OCI-LY1 (cell line): Measurements from ENCODE around the gene TEKT2.

Experiments used
- EZH2 ChIP-seq: fragments of 200-600 bp; sonication (generic), shearing (Covaris generic); IDR thresholded peaks from 2 replicates; pipeline ENCODE4 v1.8.0; 2017; ENCODE audit warnings: borderline replicate concordance, mixed run types, mild to moderate bottlenecking, antibody characterized with exemption, low read length, moderate library complexity, mixed read lengths
- TF ChIP-seq, protein P1 (sequence below): fragments of 200-600 bp; sonication (generic), shearing (Covaris generic); IDR thresholded peaks from 2 replicates; pipeline ENCODE4 v1.5.1; 2017; ENCODE audit warnings: mild to moderate bottlenecking, antibody characterized with exemption, low read length, moderate library complexity, mixed read lengths

DNA sequence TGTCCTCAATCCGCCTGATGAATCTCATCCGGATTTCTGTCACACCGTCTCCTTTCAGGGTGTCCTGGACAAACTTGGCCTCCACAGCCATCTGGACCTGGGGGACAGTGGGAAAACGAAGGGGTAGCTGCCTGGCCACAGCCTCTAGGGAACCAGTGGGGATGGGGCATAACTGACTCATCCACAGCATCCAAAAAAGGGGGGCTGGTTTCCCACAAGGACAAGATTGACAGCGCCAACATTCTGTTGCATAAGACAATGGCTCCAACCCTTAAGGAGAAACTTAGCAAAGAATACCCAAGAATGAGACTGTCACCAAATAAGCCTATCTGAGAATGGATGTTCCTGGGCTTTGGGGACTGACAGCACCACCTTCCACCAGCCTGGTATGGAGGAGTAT lies 53.3 kb downstream of the TEKT2 start:
- TF ChIP-seq, protein P1, sequence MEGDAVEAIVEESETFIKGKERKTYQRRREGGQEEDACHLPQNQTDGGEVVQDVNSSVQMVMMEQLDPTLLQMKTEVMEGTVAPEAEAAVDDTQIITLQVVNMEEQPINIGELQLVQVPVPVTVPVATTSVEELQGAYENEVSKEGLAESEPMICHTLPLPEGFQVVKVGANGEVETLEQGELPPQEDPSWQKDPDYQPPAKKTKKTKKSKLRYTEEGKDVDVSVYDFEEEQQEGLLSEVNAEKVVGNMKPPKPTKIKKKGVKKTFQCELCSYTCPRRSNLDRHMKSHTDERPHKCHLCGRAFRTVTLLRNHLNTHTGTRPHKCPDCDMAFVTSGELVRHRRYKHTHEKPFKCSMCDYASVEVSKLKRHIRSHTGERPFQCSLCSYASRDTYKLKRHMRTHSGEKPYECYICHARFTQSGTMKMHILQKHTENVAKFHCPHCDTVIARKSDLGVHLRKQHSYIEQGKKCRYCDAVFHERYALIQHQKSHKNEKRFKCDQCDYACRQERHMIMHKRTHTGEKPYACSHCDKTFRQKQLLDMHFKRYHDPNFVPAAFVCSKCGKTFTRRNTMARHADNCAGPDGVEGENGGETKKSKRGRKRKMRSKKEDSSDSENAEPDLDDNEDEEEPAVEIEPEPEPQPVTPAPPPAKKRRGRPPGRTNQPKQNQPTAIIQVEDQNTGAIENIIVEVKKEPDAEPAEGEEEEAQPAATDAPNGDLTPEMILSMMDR = no peak
- no peak for TF ChIP-seq EZH2
